ENCODE data around the gene SLC46A3.
"Not testable (repeated sequence)": the region's sequence is repeated elsewhere in the genome, so short reads cannot be mapped to it uniquely, and the experiment has no call there.

Gene SLC46A3, protein sequence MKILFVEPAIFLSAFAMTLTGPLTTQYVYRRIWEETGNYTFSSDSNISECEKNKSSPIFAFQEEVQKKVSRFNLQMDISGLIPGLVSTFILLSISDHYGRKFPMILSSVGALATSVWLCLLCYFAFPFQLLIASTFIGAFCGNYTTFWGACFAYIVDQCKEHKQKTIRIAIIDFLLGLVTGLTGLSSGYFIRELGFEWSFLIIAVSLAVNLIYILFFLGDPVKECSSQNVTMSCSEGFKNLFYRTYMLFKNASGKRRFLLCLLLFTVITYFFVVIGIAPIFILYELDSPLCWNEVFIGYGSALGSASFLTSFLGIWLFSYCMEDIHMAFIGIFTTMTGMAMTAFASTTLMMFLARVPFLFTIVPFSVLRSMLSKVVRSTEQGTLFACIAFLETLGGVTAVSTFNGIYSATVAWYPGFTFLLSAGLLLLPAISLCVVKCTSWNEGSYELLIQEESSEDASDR

GRCh38 chr13:28718543-28719226, at the start of gene SLC46A3:
SLC46A3 (minus strand) TSS chr13:28718970; CDS start chr13:28717998, 972 bp downstream.
- peak; percentile 96 to 97 for DNase-seq (ENCODE audit: extremely low read depth in 1 of 2, low read depth in 1 of 2)

GRCh38 chr13:28763887-28764286, 45.1 kb upstream of the SLC46A3 start:
- DNase-seq (ENCODE audit: extremely low read depth in 1 of 2, low read depth in 1 of 2), result no peak

DNA sequence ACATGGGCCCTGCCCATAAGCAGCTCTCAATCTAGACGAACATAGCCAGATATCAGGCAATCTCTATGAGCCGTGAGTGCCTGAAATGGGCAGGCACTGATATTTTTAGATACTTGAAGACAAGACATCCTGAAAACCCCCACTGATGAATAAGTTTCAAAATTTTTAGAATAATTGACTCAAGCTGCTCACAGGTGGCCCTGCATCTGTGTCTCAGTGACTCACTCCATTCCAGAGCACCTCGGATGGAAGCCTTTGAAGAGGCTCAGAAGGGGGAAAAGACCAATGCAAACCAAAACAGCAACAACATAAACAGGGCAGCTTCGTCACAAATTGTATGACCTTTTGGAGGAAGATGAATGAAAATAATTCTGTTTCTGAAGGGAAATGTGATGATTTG, 42.8 kb upstream of the SLC46A3 start:
- no peak for DNase-seq (ENCODE audit: extremely low read depth in 1 of 2, low read depth in 1 of 2)

GRCh38 chr13:28755546-28755870, 36.7 kb upstream of the SLC46A3 start:
- DNase-seq (ENCODE audit: extremely low read depth in 1 of 2, low read depth in 1 of 2), result no peak

- DNase-seq (ENCODE audit: extremely low read depth in 1 of 2, low read depth in 1 of 2), result no peak
Observed at GRCh38 chr13:28754698-28755545, 36.2 kb upstream of the SLC46A3 start.

GRCh38 chr13:28753946-28754345, 35.2 kb upstream of the SLC46A3 start:
- DNase-seq (ENCODE audit: extremely low read depth in 1 of 2, low read depth in 1 of 2), result no peak

GRCh38 chr13:28753208-28753892, 34.6 kb upstream of the SLC46A3 start:
- DNase-seq (ENCODE audit: extremely low read depth in 1 of 2, low read depth in 1 of 2), result no peak

DNA sequence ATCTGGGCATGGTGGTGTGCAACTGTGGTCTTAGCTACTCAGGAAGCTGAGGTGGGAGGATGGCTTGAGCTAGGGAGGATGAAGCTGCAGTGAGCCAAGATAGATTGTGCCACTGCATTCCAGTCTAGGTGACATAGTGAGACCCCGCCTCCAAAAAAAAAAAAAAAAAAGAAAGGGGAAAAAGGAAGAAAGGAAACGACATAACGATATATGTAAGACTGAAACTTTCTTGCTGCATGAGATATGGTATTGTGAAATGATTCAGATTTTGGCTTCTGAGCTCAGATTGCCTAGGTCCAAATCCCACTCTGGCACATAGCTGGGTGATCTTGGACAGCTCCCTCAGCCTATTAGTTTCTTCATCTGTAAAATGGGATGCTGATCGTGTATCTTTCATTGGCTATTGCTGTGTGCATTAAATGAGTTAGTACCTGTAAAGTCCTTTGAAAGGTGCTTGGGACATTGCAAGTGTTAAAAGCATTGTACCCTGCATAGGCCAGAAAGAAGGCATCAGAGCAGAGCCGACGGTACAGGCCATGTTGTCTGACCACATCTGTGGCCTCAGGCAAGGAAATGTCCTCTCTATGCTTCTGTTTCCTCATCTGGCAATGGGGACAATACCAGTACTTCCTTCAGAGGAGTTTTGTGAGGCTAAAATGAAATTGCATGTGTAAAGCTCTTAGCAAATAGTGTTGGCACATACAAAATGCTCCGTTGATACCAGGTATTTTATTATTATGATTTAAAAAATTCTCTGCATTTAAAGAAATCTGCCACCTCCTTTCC, 32.6 kb upstream of the SLC46A3 start:
- no peak for DNase-seq (ENCODE audit: extremely low read depth in 1 of 2, low read depth in 1 of 2)

DNA sequence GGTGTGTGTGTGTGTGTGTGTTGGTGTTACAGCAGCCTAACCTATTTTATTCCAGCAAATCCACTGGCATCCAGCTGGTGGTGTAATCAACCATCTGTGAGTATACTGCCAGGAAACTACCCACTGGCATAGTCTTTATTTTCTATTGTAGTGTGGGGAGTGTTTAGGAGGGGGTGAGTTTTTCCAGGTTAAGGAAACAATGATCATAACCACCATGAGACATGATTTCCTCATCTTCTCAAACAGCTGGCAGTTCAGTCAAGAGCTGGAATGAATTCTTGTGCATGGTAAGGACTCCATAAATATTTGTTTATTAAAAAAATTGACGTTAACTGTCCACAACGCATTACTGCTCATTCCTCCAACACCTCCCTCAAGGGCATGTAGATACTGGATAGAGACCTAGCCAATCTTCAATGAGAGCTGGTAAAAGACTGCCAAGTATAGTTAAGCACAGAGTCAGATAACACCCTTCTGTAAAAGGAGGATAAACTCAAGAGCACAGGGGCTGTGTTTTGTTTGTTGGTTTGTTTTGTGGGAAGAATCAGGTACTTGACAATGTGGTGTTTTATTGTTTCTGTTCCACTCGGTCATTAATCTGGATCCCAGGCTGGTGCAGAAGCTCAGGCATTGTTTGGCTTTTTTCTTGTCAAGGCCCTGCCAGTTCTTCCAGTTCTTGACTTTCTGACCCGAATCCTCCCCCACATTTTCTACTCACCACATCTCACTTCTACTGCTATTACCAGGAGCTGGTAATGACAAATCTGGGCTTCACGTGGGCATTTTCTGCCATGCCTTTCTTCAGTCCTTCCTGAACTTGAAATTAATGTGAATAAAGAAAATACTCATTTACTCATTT, 31.6 kb upstream of the SLC46A3 start:
- no peak for DNase-seq (ENCODE audit: extremely low read depth in 1 of 2, low read depth in 1 of 2)

GRCh38 chr13:28747851-28748250, 29.1 kb upstream of the SLC46A3 start:
- DNase-seq (ENCODE audit: extremely low read depth in 1 of 2, low read depth in 1 of 2), result no peak

DNA sequence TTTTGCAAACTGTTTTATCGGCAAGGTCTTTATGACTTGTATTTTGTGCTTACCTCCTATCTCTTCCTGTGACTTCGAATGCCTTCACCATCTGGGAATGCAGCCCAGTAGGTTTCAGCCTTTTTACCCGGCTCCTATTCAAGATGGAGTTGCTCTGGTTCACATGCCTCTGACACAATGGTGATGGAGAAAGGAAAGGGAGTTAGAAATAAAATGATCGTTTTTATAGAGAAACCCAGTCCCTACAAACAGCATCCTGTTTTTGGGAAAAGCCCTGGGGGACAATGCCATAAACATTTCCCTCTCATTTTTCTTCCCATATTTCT, 27.5 kb upstream of the SLC46A3 start:
- DNase-seq (ENCODE audit: extremely low read depth in 1 of 2, low read depth in 1 of 2), result no peak

GRCh38 chr13:28744656-28745055, 25.9 kb upstream of the SLC46A3 start:
- DNase-seq (ENCODE audit: extremely low read depth in 1 of 2, low read depth in 1 of 2), result no peak

DNA sequence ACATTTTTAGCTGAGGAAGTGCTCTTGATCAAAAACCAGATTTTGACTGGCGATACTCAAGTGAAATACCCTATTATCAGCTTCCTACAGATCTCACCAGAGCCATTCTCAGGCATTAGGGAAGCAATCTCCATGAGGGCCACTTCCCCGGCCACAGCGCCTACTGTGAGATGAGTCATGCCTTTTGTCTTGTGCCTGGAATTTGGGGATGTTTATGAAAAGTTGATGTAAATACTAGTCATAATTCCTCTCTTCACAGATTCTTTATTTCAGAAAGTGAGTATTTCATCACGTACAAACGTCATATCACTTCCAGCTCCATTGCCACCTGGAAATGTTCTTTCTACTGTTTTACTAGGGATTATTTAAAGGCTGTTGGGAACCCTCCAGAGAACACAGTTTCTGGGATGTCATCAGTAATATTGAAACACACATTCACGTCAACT, 25.3 kb upstream of the SLC46A3 start:
- DNase-seq (ENCODE audit: extremely low read depth in 1 of 2, low read depth in 1 of 2), result no peak

DNA sequence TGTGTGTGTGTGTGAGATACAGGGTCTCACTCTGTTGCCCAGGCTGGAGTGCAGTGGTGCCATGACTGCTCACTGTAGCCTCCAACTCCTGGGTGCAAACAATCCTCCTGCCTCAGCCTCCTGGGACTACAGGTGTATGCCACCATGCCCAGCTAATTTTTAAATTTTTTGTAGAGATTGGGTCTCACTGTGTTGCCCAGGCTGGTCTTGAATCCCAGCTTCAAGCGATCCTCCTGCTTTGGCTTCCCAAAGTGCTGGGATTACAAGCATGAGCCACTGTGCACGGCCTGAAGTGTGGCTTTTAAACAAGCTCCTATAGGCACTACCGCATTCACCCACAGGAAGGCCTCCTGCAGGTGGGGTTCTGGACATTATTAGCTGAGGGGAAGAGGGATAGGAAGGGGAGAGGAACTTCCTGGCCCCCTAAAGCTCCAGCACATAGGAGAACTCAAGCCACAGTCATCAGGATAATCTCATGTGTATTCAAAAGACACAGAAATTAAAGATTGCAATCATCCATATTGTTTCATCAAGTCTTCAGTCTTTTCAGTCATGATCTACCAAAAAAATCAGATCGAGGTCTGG, 24.8 kb upstream of the SLC46A3 start:
- no peak for DNase-seq (ENCODE audit: extremely low read depth in 1 of 2, low read depth in 1 of 2)

DNA sequence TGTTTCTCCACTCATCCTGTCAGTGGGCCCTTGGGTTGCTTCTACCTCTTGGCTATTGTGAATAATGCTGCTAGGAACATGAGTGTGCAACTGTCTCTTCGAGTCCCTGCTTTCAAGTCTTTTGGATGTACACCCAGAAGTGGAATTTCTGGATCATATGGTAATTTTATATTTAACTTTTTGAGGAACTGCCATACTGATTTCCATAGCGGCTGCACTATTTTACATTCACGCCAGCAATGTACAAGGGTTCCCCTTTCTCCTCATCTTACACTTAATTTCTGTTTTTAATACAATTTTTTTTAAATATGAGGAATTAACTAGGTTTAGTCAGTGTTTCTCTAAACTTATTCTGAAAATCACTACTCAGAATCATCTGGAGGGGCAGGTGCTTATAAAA, 24.2 kb upstream of the SLC46A3 start:
- no peak for DNase-seq (ENCODE audit: extremely low read depth in 1 of 2, low read depth in 1 of 2)

GRCh38 chr13:28742445-28742844, 23.7 kb upstream of the SLC46A3 start:
- DNase-seq (ENCODE audit: extremely low read depth in 1 of 2, low read depth in 1 of 2), result not testable (repeated sequence)

DNA sequence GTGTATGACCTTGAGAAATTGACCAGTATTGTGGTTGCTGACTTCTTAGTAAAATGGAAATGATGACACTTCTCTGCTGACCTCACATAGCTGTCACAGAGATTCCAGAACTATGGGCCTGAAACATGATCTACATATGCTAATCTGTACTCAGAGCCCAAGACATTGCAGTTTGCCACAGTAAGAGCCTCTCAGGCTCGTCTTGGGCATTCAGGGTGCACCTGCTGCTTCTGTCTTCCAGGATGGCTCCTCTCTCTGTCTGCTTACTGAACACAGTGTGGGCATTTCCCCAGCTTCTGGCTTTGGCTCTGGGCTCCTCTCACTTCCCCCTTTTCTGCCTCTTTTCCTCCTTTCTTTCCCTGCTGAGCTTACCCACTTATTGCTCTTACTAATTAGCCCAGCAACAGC, 22.3 kb upstream of the SLC46A3 start:
- DNase-seq (ENCODE audit: extremely low read depth in 1 of 2, low read depth in 1 of 2), result no peak

GRCh38 chr13:28739376-28739775, 20.6 kb upstream of the SLC46A3 start:
- DNase-seq (ENCODE audit: extremely low read depth in 1 of 2, low read depth in 1 of 2), result no peak

DNA sequence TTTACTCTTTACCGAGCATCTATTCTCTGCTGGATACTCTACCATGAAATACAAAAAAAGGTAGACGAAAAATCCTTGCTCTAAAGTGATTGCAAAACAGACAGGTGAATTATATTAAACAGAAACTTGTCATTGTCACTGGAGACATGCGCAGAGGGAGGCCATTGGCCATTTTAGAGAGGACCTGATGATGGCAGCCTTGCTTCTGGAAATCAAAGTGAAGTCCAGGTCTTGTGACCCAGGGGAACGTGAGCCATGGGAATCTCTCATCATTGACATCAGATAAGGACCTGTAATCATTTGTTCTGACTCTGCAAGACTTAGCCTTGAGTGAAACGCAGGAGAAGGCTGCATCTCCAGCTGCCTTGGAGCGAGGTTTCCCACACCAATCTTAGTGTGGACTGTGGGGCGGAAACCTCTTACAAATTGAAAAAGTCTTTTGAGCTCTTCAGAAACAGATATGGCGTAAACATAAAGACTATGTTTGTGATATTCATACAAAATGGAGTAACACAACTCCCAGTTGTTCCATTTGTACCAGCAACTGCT, 16.8 kb upstream of the SLC46A3 start:
- DNase-seq (ENCODE audit: extremely low read depth in 1 of 2, low read depth in 1 of 2), result no peak
